Astrocyte (in vitro differentiated cells and primary cell): Measurements from ENCODE around the gene IQGAP1. TPM values are rescaled to one million over a fixed set of nuclear protein-coding genes. Genes with fewer than 3 reads are reported as not detected.
"Not testable (repeated sequence)": the region's sequence is repeated elsewhere in the genome, so short reads cannot be mapped to it uniquely, and the experiment has no call there.

Experiments used
- DNase-seq: peaks from one replicate; pipeline ENCODE4 v3.0.0-alpha.2; 2010; ENCODE audit warnings: low read depth
- FAIRE-seq: peaks from 2 replicates; lab custom pipeline; 2011; peaks lifted over from hg19 to GRCh38; lab: Jason Lieb, UNC
- H2AFZ ChIP-seq: 2 replicates; pipeline ENCODE4 v1.6.0; 2012; ENCODE audit warnings: low read depth, low read length, inconsistent platforms
- H3K27ac ChIP-seq: 2 replicates; pipeline ENCODE4 v1.5.1; 2011; ENCODE audit warnings: low read depth, low read length, inconsistent platforms
- H3K27me3 ChIP-seq: 2 replicates; pipeline ENCODE4 v1.6.0; 2011; ENCODE audit warnings: low read length, inconsistent platforms; ENCODE audit not compliant: insufficient read depth
- H3K36me3 ChIP-seq: 2 replicates; pipeline ENCODE4 v1.5.1; 2011; ENCODE audit warnings: low read length, inconsistent platforms; ENCODE audit not compliant: insufficient read depth
- H3K4me1 ChIP-seq: 2 replicates; pipeline ENCODE4 v1.5.1; 2011; ENCODE audit warnings: low read length, inconsistent platforms; ENCODE audit not compliant: insufficient read depth
- H3K4me2 ChIP-seq: 2 replicates; pipeline ENCODE4 v1.6.0; 2012; ENCODE audit warnings: low read length, inconsistent platforms
- H3K4me3 ChIP-seq: 2 replicates; pipeline ENCODE4 v1.5.1; 2011; ENCODE audit warnings: low read depth, mild to moderate bottlenecking, low read length, inconsistent platforms; ENCODE audit not compliant: insufficient read depth
- H3K79me2 ChIP-seq: 2 replicates; pipeline ENCODE4 v1.6.0; 2012; ENCODE audit warnings: mild to moderate bottlenecking, low read length, inconsistent platforms; ENCODE audit not compliant: insufficient read depth
- H3K9ac ChIP-seq: 2 replicates; pipeline ENCODE4 v1.6.0; 2012; ENCODE audit warnings: mild to moderate bottlenecking, low read length, inconsistent platforms
- H3K9me3 ChIP-seq: 2 replicates; pipeline ENCODE4 v1.5.1; 2012; ENCODE audit warnings: low read depth, mild to moderate bottlenecking, low read length, inconsistent platforms; ENCODE audit not compliant: insufficient read depth
- H4K20me1 ChIP-seq: 2 replicates; pipeline ENCODE4 v1.6.0; 2012; ENCODE audit warnings: low read length, inconsistent platforms; ENCODE audit not compliant: insufficient read depth
- H3K27ac Mint-ChIP-seq: one replicate; pipeline ENCODE4 v1.8.0; 2021; ENCODE audit warnings: mild to moderate bottlenecking, mixed read lengths; ENCODE audit not compliant: unreplicated experiment
- H3K27me3 Mint-ChIP-seq: one replicate; pipeline ENCODE4 v1.8.0; 2021; ENCODE audit warnings: low read depth, mixed read lengths; ENCODE audit not compliant: unreplicated experiment
- H3K36me3 Mint-ChIP-seq: one replicate; pipeline ENCODE4 v1.8.0; 2021; ENCODE audit warnings: low read depth, mixed read lengths; ENCODE audit not compliant: unreplicated experiment
- H3K4me1 Mint-ChIP-seq: one replicate; pipeline ENCODE4 v1.8.0; 2021; ENCODE audit warnings: low read depth, mixed read lengths; ENCODE audit not compliant: unreplicated experiment
- H3K4me3 Mint-ChIP-seq: one replicate; pipeline ENCODE4 v1.8.0; 2021; ENCODE audit warnings: mild to moderate bottlenecking, moderate library complexity, mixed read lengths; ENCODE audit not compliant: unreplicated experiment
- H3K9me3 Mint-ChIP-seq: one replicate; pipeline ENCODE4 v1.8.0; 2021; ENCODE audit warnings: mild to moderate bottlenecking, mixed read lengths; ENCODE audit not compliant: unreplicated experiment
- EZH2 ChIP-seq: IDR thresholded peaks from 2 replicates; pipeline ENCODE4 v1.6.1; 2012; ENCODE audit warnings: mild to moderate bottlenecking, low read length, inconsistent platforms; ENCODE audit not compliant: insufficient read depth
- total RNA-seq: library from RNA; stranded (reverse); gene quantifications from 2 replicates; pipeline ENCODE4 v1.2.1, GENCODE V29; 2021
- TF ChIP-seq, protein P1 (sequence below): IDR thresholded peaks from 2 replicates; pipeline ENCODE4 v1.5.1; 2011; ENCODE audit warnings: low read depth, mild to moderate bottlenecking, inconsistent platforms, low read length, moderate library complexity; ENCODE audit not compliant: insufficient read depth

Gene IQGAP1
- total RNA-seq, 1 donor from 2014 or later, result 226 TPM

DNA sequence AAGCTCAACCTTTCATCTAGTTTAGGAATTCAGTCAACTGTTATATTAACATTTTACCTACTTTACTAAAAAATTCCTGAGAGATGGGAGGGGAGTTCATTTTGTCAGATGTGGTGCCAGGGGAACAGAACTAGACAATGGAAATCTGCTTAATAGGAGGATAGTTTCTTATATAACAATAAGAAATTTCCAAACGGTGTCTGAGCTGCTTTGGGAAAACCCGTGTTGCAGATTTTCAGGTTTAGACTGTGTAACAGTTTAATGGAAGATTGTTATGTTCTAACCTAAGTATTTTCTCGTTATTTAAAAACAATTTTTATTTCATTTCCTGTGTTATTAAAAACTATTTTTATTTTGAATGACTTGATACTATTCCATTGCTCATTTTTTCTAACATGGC, 19.3 kb downstream of the IQGAP1 start:
- peaks cover 3% of the 10 kb centered on the region for H3K36me3 ChIP-seq
- FAIRE-seq (no peak), DNase-seq (no peak)
- Mint-ChIP-seq H3K27me3 (no peaks in the 10 kb centered on the region), H3K9me3 (peaks cover 3% of the 10 kb centered on the region), H3K4me3 (no peak overlapping the region), H3K36me3 (peaks cover 14% of the 10 kb centered on the region), H3K27ac (peak overlapping the region; percentile 23), H3K4me1 (peaks cover 56% of the 10 kb centered on the region)
- no peak overlapping the region for H3K27ac ChIP-seq
- no peak overlapping the region for H3K4me2 ChIP-seq
- no peaks in the 10 kb centered on the region for H3K9me3 ChIP-seq
- peaks cover 32% of the 10 kb centered on the region for H3K4me1 ChIP-seq
- H2AFZ ChIP-seq, result no peak overlapping the region
- H3K27me3 ChIP-seq, result no peaks in the 10 kb centered on the region
- peaks cover 56% of the 10 kb centered on the region for H4K20me1 ChIP-seq
- H3K4me3 ChIP-seq, result no peak overlapping the region
- peaks cover 88% of the 10 kb centered on the region for H3K79me2 ChIP-seq
- TF ChIP-seq, protein P1, sequence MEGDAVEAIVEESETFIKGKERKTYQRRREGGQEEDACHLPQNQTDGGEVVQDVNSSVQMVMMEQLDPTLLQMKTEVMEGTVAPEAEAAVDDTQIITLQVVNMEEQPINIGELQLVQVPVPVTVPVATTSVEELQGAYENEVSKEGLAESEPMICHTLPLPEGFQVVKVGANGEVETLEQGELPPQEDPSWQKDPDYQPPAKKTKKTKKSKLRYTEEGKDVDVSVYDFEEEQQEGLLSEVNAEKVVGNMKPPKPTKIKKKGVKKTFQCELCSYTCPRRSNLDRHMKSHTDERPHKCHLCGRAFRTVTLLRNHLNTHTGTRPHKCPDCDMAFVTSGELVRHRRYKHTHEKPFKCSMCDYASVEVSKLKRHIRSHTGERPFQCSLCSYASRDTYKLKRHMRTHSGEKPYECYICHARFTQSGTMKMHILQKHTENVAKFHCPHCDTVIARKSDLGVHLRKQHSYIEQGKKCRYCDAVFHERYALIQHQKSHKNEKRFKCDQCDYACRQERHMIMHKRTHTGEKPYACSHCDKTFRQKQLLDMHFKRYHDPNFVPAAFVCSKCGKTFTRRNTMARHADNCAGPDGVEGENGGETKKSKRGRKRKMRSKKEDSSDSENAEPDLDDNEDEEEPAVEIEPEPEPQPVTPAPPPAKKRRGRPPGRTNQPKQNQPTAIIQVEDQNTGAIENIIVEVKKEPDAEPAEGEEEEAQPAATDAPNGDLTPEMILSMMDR, result no peak
- TF ChIP-seq EZH2, result no peak
- H3K9ac ChIP-seq, result no peak overlapping the region

DNA sequence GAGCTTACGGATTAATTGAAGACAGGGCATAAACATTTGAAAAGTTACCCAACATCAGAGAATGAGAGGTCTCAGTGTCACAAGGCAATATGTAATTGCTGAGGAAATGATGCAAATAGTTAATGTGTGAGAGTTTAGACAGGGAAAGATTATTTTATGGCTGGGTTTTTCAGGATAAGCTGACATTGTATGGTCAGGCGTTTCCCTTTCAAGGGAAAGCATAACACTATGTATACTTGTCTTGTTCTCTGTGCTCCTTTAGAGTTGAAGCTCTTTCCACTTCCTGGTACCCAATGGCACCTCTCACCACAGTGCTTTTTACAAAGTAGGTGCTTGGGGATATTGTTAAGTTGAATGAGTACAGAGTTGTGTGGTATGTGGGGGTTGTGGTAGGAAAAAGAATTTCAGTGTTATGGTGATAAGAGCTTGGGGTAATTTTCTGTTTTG, 19.9 kb downstream of the IQGAP1 start:
- H3K27ac ChIP-seq, result no peak overlapping the region
- H3K27me3 ChIP-seq, result no peaks in the 10 kb centered on the region
- H3K4me3 ChIP-seq, result no peak overlapping the region
- DNase-seq (no peak), FAIRE-seq (no peak)
- peaks cover 32% of the 10 kb centered on the region for H3K4me1 ChIP-seq
- H2AFZ ChIP-seq, result no peak overlapping the region
- Mint-ChIP-seq H3K4me3 (peak overlapping the region; percentile 21), H3K9me3 (peaks cover 3% of the 10 kb centered on the region), H3K36me3 (peaks cover 14% of the 10 kb centered on the region), H3K27me3 (no peaks in the 10 kb centered on the region), H3K27ac (peak overlapping the region; percentile 15), H3K4me1 (peaks cover 57% of the 10 kb centered on the region)
- H3K36me3 ChIP-seq, result peaks cover 3% of the 10 kb centered on the region
- TF ChIP-seq, protein P1, result no peak
- no peak for TF ChIP-seq EZH2
- no peak overlapping the region for H3K4me2 ChIP-seq
- no peak overlapping the region for H3K9ac ChIP-seq
- peaks cover 62% of the 10 kb centered on the region for H4K20me1 ChIP-seq
- no peaks in the 10 kb centered on the region for H3K9me3 ChIP-seq
- peaks cover 90% of the 10 kb centered on the region for H3K79me2 ChIP-seq

DNA sequence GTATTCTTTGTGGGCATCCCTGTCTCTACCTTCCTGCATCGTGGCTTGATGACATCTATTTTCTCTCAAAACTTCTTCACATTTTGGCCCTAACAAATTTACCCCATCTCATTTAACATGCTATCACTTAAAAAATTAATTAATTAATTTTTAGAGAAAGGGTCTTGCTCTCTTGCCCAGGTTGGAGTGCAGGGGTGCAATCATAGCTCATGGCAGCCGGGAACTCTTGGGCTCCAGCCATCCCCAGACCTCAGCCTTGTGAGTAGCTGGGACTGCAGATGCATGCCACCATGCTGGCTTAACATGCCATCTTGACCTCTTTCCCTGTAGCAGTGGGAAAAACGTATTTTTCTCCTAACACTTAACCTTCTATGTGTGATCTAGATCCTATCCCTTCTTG, 20.6 kb downstream of the IQGAP1 start:
- peaks cover 14% of the 10 kb centered on the region for H3K36me3 Mint-ChIP-seq
- H3K4me1 ChIP-seq, result peaks cover 34% of the 10 kb centered on the region
- DNase-seq, result no peak
- H3K27ac Mint-ChIP-seq, result no peak overlapping the region
- no peak overlapping the region for H3K27ac ChIP-seq
- no peak overlapping the region for H2AFZ ChIP-seq
- H3K36me3 ChIP-seq, result peaks cover 3% of the 10 kb centered on the region
- no peak overlapping the region for H3K4me3 Mint-ChIP-seq
- H3K27me3 Mint-ChIP-seq, result no peaks in the 10 kb centered on the region
- H3K4me3 ChIP-seq, result no peak overlapping the region
- H3K4me2 ChIP-seq, result no peak overlapping the region
- H3K9ac ChIP-seq, result no peak overlapping the region
- H3K79me2 ChIP-seq, result peaks cover 90% of the 10 kb centered on the region
- TF ChIP-seq EZH2, result no peak
- TF ChIP-seq, protein P1, result no peak
- no peaks in the 10 kb centered on the region for H3K9me3 ChIP-seq
- no peak for FAIRE-seq
- H3K27me3 ChIP-seq, result no peaks in the 10 kb centered on the region
- H3K9me3 Mint-ChIP-seq, result peaks cover 3% of the 10 kb centered on the region
- peaks cover 66% of the 10 kb centered on the region for H4K20me1 ChIP-seq
- peaks cover 61% of the 10 kb centered on the region for H3K4me1 Mint-ChIP-seq

DNA sequence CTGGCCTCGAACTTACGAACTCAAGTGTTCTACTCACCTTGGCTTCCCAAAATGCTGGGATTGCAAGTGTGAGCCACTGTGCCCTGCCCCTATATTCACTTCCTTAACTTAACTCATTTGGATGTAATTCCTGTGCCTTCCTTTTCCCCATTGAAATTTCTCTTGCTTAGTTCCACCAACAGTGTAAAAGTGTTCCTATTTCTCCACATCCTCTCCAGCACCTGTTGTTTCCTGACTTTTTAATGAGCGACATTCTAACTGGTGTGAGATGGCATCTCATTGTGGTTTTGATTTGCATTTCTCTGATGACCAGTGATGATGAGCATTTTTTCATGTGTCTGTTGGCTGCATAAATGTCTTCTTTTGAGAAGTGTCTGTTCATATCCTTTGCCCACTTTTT, 21.5 kb downstream of the IQGAP1 start:
- DNase-seq, H3K9me3 Mint-ChIP-seq, H3K4me2 ChIP-seq, H3K9ac ChIP-seq, H3K27me3 Mint-ChIP-seq, H3K4me3 ChIP-seq, H3K9me3 ChIP-seq, H3K27ac ChIP-seq, H2AFZ ChIP-seq, H3K36me3 ChIP-seq, FAIRE-seq, H3K27me3 ChIP-seq: not testable (repeated sequence)
- Mint-ChIP-seq H3K4me1 (peaks cover 62% of the 10 kb centered on the region), H3K4me3 (peak overlapping the region; percentile 2), H3K36me3 (peaks cover 11% of the 10 kb centered on the region), H3K27ac (peak overlapping the region; percentile 13)
- Histone ChIP-seq H3K79me2 (peaks cover 90% of the 10 kb centered on the region), H4K20me1 (peaks cover 63% of the 10 kb centered on the region), H3K4me1 (peaks cover 38% of the 10 kb centered on the region)
